Activated naive CD4-positive, alpha-beta T cell treated with anti-CD3 and anti-CD28 coated beads, Interleukin-2, amount 50 U/mL, for 24 hours (primary cell): ENCODE results near the gene C19orf85.
"Not testable (repeated sequence)": the region's sequence is repeated elsewhere in the genome, so short reads cannot be mapped to it uniquely, and the experiment has no call there.

Source experiments
- H3K27ac Mint-ChIP-seq: one replicate; pipeline ENCODE4 v1.8.0; 2021; ENCODE audit warnings: mild to moderate bottlenecking, mixed read lengths
- H3K27me3 Mint-ChIP-seq: one replicate; pipeline ENCODE4 v1.8.0; 2021; ENCODE audit warnings: mixed read lengths
- H3K36me3 Mint-ChIP-seq: one replicate; pipeline ENCODE4 v1.8.0; 2021; ENCODE audit warnings: mixed read lengths
- H3K4me1 Mint-ChIP-seq: one replicate; pipeline ENCODE4 v1.8.0; 2021; ENCODE audit warnings: mixed read lengths
- H3K4me3 Mint-ChIP-seq: one replicate; pipeline ENCODE4 v1.8.0; 2021; ENCODE audit warnings: mild to moderate bottlenecking, mixed read lengths
- H3K9me3 Mint-ChIP-seq: one replicate; pipeline ENCODE4 v1.8.0; 2021; ENCODE audit warnings: mixed read lengths

Gene C19orf85

DNA sequence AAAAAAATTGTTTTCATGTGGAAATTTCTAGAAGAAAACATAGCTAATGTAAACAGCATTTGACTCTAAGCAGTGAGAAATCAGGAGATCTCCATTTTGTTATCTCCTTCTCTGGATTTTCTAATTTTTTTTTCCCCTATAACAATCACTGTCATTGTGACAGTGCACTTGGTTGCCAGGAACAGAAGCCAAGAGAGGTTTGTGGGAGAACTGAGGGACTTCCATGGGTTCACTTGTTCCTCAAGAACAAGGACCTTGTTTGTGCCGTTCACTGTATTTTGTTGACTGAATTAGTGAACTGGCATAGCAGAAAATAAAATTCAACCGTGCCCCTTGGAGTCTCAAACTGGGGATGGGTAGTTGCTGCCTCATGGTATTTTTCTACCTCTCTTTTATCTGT is 38.5 kb downstream of the C19orf85 start:
- Mint-ChIP-seq H3K27me3 (peaks cover 5% of the 10 kb centered on the region), H3K36me3 (peaks cover 2% of the 10 kb centered on the region), H3K27ac (no peak overlapping the region), H3K4me3 (no peak overlapping the region), H3K4me1 (peaks cover 12% of the 10 kb centered on the region), H3K9me3 (no peaks in the 10 kb centered on the region)

DNA sequence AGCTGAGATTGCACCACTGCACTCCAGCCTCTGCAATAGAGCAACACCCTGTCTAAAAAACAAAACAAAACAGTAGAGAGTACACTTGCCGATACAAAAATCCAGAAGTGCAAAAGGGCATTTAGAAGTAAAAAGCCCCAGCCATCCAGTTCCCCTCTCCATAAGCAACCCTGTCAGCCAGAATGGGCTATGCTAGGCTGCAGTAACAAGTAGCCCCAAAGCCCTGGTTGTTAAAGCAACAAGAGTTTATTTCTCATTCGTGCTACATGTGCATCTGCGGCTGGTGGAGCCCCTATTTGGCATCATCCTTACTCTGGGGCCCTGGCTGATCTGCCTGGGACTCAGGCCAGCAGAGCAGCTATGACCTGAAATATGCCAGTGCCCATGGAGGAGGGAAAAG is 40.0 kb downstream of the C19orf85 start:
- Mint-ChIP-seq H3K9me3 (no peaks in the 10 kb centered on the region), H3K36me3 (peaks cover 2% of the 10 kb centered on the region), H3K4me1 (peaks cover 23% of the 10 kb centered on the region), H3K27me3 (no peaks in the 10 kb centered on the region), H3K27ac (no peak overlapping the region), H3K4me3 (no peak overlapping the region)

DNA sequence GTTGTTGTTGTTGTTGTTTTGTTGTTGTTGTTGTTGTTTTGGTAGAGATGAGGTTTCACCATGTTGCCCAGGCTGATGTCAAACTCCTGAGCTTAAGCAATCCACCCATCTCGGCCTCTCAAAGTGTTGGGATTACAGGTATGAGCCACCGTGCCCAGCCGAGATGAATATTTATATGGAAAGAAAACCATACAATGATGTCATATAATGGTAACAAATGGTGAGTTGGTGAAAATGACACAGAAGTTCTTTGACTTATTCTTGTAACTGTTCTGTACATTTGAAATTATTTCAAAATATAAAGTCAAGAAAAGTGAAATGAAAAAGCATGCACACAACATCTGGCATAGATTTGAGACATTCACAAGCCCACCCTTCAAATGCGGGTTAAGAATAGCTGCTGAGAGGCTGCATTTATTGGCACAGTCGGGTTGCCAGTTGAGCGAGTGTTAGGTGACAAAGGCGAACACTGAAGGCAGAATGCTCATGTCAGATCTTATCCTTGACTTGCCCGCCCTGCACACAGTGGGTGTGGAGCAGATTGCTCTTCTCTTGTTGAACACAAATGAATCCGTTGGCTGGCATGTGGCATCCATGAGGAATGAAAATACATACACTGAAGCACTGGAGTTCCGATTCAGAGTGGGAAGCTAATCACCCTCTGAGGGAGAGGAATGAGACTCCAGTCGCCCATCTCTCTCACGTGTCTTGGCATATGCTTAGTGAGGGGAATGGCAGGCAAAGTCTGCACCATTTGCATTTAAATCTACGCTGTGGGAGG is 41.1 kb downstream of the C19orf85 start:
- Mint-ChIP-seq H3K27me3 (no peaks in the 10 kb centered on the region), H3K4me3 (no peak overlapping the region), H3K4me1 (peaks cover 23% of the 10 kb centered on the region), H3K36me3 (peaks cover 2% of the 10 kb centered on the region), H3K9me3 (no peaks in the 10 kb centered on the region), H3K27ac (no peak overlapping the region)

DNA sequence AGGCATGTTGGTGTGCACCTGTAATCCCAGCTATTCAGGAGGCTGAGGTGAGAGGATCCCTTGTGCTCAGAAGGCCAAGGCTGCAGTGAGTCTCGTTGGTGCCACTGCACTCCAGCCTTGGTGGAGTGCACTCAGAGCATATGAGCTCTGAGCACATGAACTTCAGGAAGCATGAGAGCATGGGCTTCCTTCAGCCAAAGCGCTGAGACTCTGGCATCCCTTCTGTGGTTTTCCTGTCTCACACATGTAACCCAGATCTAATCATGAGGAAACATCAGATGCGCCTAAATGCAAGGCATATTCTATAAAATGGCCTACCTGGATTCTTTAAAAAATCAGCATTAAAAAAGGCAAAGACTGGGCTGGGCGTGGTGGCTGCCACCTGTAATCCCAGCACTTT is 43.3 kb downstream of the C19orf85 start:
- not testable (repeated sequence) for H3K36me3 Mint-ChIP-seq, H3K27me3 Mint-ChIP-seq, H3K27ac Mint-ChIP-seq, H3K9me3 Mint-ChIP-seq
- peaks cover 28% of the 10 kb centered on the region for H3K4me1 Mint-ChIP-seq
- H3K4me3 Mint-ChIP-seq = peak overlapping the region; percentile 30

DNA sequence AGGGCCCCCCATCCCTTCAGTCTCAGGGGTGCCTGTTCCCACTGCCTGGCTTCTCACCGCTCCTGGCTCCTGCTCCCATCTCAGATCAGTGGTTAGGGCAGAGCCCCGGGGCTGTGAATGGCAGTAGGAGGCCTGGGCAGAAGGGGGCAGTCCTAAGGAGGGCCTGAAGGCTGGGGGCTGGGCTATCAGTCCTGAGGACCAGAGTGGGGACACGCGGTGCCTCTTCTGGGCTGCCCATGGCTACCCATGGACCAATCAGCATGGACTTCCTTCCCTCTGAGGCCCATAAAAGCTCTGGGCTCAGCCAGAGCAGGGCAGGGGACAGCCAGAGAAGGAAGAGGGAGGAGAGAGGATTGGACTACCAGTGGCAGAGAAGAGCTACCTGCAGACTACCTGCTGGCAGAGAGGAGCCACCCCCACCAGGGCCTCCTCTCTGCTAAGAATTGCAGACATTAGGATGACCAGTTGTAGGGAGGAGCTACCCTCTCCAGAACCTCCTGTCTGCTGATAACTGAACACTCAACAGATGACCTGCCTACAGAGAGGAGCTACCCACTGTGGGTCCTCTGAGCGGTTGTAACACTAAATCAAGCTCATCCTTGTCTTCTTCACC is 44.8 kb downstream of the C19orf85 start:
- Mint-ChIP-seq H3K36me3 (peaks cover under 1% of the 10 kb centered on the region), H3K9me3 (no peaks in the 10 kb centered on the region), H3K27ac (no peak overlapping the region), H3K27me3 (no peaks in the 10 kb centered on the region), H3K4me3 (no peak overlapping the region), H3K4me1 (peaks cover 28% of the 10 kb centered on the region)

DNA sequence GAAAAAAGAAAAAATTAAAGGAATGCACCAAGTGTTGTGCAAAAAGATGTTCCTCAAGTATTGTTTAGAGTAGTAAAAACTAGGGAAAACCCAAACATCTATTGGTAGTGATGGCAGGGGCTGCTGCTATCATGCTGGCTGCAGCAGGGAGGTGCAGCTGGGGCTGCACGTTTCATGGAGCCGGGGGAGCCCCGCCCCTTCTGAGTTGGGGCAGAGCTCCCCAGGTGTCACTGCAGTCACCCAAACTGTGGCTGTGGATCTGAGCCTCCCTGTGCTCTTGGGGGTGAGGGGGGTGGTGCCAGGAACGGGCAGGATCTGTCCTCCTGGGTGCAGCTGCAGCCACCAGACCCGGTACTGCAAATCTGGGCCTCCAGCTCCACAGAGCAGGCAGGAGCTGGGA is 45.4 kb downstream of the C19orf85 start:
- Mint-ChIP-seq H3K27me3 (no peaks in the 10 kb centered on the region), H3K4me3 (no peak overlapping the region), H3K4me1 (peaks cover 28% of the 10 kb centered on the region), H3K9me3 (no peaks in the 10 kb centered on the region), H3K36me3 (no peaks in the 10 kb centered on the region), H3K27ac (no peak overlapping the region)

DNA sequence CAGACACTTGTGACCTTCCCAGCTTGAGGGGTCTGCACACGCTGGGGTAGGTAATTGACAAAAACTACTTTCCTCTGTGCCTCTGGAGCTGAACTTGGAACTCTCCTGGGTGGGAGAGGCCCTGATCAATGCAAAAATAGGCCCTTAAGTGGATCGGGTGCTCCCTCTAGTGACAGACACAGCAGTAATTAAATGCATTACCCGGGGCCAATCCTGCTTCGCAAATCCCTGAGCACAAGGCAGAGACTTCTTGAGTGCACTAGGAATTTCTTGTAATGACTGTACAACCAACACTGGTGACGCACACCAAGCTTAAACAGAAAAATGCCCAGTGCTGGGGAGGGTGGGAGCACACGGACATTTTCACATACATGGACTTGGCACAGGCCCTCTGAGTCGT is 46.4 kb downstream of the C19orf85 start:
- Mint-ChIP-seq H3K27ac (no peak overlapping the region), H3K9me3 (no peaks in the 10 kb centered on the region), H3K4me1 (peaks cover 24% of the 10 kb centered on the region), H3K4me3 (no peak overlapping the region), H3K36me3 (no peaks in the 10 kb centered on the region), H3K27me3 (no peaks in the 10 kb centered on the region)
